Kasumi-1 (cell line): Measurements from ENCODE around the gene MEP1A.
"Not testable (repeated sequence)": the region's sequence is repeated elsewhere in the genome, so short reads cannot be mapped to it uniquely, and the experiment has no call there.

Experiments used
- DNase-seq, 2 experiments: peaks; one replicate each; lab custom pipeline; 2025; lab: John Stamatoyannopoulos, UW

MEP1A gene

DNA sequence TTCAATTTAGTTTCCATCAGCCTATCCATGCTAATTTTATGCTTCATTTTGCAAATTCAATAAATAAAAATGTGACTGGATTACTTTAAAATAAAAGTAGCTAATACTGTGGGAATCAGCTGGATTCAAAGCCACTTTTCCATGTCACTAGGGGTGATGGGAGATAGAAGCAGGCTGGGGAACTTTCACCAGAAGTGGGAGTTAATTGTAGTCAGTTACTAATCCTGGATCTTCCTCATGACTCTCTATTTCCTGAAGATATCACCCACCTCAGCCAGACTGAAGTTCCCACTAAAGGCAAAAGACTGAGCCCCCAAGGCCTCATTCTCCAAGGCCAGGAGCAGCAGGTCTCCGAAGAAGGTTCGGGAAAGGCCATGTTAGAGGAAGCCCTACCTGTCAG lies 41.8 kb downstream of the MEP1A start:
- DNase-seq = not testable (repeated sequence)

DNA sequence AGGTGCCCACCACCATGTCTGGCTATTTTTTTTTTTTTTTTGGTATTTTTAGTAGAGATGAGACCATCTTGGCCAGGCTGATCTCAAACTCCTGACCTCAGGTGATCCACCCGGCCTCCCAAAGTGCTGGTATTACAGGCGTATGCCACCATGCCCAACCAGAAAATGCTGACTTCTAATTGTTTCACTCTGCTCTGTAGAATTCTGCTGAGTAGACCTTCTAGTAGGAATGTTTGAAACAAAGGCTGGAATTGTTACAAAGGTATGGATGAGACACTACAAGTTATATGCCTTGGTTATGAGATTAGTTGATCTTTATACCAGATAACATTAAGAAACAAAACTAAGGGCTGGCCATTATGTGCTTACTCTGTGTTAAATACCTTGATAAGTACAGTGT lies 44.8 kb downstream of the MEP1A start:
- no peak for DNase-seq

DNA sequence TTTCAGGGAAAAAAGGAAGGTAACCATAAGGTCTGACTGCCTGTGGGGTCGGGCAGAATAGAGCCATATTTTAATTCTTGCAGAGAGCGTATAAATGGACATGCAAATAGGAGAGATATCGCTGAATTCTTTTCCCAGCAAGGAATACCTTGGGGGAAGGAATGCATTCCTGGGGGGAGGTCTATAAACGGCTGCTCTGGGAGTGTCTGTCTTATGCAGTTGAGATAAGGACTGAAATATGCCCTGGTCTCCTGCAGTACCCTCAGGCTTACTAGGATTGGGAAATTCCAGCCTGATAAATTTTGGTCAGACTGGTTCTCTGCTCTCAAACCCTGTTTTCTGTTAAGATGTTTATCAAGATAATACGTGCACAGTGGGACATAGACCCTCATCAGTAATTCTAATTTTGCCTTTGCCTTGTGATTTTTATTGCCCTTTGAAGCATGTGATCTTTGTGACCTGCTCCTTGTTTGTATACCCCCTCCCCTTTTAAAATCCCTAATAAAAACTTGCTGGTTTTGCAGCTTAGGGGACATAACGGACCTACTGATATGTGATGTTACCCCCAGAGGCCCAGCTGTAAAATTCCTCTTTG lies 49.2 kb downstream of the MEP1A start:
- DNase-seq = not testable (repeated sequence)

DNA sequence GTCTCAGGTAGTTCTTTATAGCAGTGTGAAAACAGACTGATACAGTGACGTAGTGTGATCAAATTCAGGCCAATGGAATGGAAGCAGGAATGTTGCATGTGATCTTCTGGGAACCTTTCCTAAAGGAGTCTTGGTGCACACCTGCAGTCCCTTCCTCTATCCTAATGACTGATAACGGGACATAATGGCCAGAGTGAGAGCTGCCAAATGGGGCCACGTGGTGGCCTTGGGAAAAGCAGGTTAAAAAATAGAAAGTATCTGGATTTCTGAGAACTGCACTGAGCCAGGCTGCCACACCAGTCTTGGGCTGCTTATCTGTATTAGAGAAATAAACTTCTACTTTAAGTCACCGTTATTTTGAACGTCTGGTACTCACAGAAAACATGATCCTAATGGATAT lies 51.9 kb downstream of the MEP1A start:
- no peak for DNase-seq

DNA sequence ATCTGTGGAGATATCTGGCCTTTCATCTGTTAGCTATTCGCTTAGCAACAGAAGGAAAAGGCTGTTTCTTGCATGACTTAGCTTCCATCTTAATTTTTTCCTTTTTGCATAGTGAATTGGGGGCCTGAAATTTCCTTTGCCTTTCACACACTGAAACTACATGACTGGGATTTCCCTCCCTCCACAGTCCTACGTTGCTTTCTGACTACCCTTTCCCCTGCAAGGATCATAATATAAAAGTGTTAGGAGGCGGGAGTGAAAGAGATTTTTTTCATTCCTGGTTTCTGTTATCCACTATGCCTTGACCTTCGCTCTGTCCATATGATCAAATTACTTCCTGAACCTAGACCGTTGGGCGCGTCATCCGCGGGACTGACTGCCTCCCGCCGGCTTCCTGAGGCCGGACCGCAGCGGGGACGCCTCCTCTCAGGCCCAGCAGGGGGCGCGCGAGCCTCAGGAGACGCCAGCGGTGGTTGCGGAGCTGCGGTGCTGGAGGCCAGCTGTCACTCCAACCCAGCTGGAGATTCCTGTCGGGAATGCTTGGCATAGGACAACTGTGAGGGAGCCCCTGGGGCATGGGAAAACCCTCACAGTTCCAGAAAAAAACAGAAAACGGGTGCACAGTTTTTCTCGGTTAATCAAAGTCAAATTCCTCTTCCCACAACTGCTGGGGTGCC lies 55.6 kb downstream of the MEP1A start:
- peak; percentile 46 to 49 for DNase-seq

DNA sequence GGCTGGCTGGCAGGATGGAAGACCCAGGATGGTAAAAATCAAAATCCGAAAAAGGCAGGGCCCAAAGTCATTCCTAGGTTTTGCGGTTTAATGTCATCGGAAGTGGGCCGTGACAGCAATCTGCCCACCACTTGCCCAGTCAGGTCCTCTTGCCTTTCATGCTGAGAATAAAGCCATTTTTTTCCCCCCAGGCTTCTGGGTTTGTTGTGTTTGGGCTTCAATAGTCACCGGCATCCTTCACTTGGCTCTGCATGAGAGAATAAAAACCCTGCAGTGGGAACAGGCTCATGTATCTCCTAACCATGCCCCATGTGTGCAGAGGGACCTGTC lies 56.1 kb downstream of the MEP1A start:
- DNase-seq = no peak

DNA sequence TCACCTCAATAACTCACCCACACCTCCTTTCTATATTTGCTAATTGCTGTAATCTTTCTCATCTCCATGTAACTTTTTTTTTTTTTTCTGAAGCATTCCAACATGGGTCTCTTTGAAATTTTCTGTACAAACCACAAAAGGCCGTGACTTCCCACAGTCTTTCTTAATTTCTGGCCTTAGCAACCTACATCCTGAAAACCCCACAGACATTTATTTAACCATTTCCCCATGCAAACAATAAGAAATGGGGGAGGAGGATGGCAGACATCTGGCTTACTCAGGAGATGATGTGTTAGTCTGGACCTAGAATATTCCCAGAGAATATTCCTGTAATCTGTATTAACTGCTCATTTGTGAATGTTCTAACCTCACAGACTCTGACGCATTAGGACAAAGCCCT lies 57.6 kb downstream of the MEP1A start:
- no peak for DNase-seq

DNA sequence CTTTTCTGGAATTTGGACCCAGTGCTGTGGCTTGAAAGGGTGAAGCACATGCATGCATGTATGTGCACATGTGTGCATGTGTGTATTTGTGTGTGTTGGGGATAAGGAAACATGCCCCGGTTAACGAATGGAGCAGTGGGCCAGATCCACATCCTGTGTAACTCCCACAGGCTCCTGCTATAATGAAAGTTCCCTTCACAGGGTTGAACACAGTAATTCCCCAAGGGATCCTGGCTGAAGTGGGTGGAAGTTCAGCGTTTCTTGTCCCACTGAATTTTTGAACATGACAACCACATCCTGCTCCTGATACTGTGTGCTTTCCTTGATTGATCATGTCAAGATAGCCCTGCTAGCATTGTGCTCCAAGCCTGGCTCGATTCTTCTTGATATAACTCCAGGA lies 58.4 kb downstream of the MEP1A start:
- not testable (repeated sequence) for DNase-seq

DNA sequence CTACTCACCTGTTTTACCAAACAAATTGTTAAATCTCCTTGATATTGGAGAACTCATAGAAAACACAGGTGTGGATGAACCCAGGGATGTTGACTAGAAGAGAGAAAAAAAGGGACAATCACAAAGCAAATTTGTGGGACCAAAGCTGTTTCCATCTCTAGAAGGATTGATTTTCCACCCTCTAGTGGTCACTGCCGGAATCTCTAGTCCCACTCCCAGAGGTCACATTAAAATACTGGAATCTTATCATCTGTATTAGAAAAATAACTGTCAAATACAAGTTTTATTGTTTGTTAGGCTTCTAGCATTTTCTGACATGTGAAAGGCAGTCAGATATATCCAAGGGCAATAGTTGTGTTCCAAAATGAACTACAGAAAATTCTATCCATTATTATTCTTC lies 62.8 kb downstream of the MEP1A start:
- peak; percentile 45 to 48 for DNase-seq

DNA sequence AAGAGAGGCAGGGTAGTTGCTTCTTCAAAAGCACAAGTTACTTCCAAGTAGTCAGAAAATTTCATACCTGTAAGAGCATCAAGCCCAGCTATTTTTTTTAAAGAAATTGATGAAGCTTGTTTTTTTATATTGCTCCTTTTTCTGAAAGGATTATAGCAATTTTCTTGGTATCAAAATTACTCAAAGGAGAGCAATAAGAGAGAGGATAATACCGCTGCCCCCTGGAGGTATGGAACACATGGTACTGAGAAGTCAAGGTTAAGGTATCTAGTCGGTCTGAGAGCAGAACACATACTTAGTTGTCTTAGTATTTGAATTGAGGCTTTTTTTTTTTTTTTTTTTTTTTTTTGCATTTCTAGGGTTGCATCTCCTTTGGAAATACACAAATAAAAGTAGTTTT lies 69.2 kb downstream of the MEP1A start:
- DNase-seq = peak; percentile 22 to 26

DNA sequence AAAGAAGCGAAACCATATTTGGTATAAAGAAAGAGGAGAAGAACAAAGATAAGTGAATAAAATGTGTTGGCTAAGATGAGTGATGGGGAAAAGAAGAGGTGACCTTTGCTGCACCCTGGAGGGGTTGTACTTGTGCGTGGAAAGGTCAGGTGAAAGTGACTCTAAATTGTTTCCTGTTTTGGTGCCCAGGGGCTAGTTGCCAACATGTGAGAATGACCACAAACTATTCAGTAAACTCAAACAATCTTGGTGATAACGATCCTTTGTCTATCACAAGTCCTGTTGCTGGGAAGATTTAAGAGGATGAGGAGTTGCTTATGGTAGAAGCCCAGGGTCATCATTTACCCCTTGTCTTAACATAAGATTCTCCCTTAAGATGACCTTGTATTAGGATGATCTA lies 70.6 kb downstream of the MEP1A start:
- DNase-seq = no peak

DNA sequence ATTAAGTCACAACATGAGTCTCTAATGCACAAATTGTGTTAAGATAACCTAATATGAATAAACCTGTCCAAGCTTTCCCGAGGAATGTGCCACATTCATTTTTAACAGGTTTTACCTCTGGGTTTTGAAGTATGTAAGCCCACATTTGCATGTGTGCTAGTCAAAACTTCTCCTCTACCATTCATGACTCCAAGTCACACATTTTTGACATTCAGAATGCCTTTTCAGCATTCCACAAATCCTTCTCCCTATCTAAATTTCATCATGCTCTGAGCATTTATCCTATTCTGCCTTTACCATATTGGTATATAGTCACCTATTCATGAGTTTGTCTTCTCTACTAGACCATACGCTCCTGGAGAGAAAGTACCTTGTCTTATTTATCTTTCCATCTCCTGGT lies 72.0 kb downstream of the MEP1A start:
- DNase-seq = no peak

DNA sequence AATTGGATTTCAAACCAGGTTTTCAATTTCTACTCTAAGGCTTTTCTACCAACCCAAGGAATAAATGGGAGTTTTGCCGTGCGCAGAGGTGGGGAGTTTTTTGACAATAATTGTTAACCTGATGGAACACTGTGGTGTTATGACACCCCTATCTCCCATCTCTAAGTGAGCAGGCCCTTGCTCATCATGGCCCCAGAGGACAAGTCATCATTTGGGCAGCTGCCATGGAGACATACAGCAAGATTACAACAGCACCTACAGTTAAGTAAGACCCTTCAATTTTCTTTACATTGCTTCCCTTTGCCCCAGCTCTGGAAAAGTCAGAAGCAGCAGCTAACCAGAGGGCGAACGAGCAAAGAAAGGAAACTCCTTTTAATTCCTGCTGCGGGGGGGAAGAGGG lies 74.2 kb downstream of the MEP1A start:
- DNase-seq = no peak

DNA sequence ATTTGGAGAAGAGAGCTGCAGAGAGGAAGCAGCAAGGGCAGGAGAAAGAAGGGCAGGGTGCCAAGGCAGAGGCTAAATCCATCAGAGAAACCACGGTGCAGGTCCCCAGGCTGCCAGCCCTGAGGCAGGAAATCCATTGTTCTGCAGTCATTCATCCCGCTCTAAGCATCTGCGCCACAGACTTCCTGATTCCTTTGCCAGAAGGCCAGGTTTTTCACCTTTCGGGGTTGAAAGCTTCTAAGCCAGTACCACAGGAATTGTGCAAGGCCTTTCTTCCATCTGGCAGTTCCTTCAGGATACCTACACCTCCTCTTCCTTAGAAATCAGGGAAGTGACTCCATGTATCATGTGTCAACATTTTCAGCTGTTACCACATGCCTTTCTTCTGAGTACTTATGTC lies 82.9 kb downstream of the MEP1A start:
- DNase-seq = peak in 1 of 2 experiments; percentile 5

DNA sequence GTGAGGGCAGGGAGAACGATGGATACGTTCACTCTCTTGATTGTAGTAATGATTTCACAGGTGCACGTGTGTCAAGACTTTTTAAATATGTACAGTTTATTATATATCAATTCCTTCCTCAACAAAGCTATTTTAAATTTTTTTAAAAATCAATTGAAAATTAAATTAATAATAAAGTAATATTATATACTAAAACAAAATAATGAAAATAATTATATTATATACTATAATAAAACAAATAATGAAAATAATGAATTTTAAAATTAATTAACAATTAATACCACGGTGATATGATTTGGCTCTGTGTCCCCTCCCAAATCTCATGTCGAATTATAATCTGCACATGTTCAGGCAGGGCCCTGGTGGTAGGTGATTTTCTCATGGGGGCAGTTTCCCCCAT lies 85.8 kb downstream of the MEP1A start:
- no peak for DNase-seq

DNA sequence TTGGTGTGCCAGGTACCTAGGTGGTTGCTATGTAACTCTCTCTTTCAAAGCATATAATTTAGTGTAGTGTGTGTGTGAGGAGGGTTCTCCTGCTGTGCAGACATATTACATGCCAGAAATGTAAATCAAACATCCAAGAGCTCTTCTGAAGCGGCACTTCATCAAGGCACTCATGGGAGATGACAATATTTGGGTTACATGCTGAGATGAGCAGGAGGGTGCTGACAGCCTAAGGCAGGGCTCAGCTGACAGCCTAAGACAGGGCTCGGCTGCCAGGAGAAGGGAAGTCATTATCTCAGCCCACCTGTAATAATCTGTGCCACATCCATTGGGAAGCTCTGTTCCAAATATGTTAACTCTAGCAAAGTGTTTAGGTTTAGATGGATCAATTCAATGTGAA lies 89.5 kb downstream of the MEP1A start:
- no peak for DNase-seq

DNA sequence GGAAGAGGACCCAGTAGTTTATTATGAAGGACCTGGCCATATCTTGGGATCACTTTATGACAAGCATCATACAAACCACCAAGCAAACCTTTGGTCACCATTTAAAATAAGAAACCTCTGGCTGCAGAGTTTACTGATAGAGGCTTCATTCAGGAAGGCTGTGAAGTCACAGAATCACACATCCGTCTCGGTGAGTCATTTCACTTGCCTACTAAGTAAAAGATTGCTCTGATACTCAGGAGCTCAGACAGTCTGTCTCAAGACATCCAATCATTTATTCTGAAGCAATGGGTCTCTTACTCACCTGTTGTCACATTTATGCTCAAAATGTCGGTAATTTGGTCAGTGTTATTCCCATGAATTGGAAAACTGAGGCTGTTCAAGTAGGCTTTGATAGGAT lies 94.8 kb downstream of the MEP1A start:
- no peak for DNase-seq

DNA sequence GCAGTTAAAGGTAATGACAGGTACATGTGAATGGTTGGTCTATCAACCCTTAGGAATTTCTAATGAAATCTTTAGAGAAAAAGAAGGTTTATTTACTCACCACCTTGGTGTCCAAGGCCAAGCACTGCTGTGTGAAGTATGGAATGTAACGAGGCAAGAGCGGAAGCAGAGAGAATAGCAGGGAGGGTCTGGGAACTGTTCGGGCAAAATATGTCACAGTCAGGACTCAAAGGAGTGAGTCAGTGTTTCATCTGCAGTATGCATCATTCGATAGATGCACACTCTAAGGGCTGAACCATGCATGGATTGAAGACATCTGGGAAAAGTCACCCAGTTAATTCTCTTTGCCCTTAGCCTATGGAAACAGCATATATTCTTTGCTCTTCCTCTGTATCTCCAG lies 95.4 kb downstream of the MEP1A start:
- DNase-seq = no peak
